Testis (tissue), 3 donors: ENCODE measurements around the gene NKAIN4. TPM values are rescaled to one million over a fixed set of nuclear protein-coding genes. Genes with fewer than 3 reads are reported as not detected.

ENCODE experiments used
- DNase-seq: peaks from one replicate; pipeline ENCODE4 v3.0.0-alpha.2; 2019
- H3K27ac ChIP-seq, 2 donors: fragments of 200-600 bp; sonication (generic); one replicate each; pipeline ENCODE4 v1.5.1; 2019
- H3K27me3 ChIP-seq: fragments of 200-600 bp; sonication (generic); one replicate; pipeline ENCODE4 v1.5.1; 2019
- H3K36me3 ChIP-seq: fragments of 200-600 bp; sonication (generic); one replicate; pipeline ENCODE4 v1.5.1; 2017; ENCODE audit warnings: low read depth; ENCODE audit errors: missing control alignments
- H3K4me1 ChIP-seq: fragments of 200-600 bp; sonication (generic); one replicate; pipeline ENCODE4 v1.5.1; 2019
- H3K4me3 ChIP-seq, 2 donors: fragments of 200-600 bp; sonication (generic); one replicate each; pipeline ENCODE4 v1.5.1; 2017 to 2019
- H3K9me3 ChIP-seq: fragments of 200-600 bp; sonication (generic); one replicate; pipeline ENCODE4 v1.5.1; 2017
- CTCF ChIP-seq, 3 experiments: fragments of 450-650 bp in 2 of 3; fragments of 200-600 bp in 1 of 3; sonication (generic) in 1 of 3; IDR thresholded peaks; one replicate each; pipeline ENCODE4 v1.5.1; 2016 to 2019; ENCODE audit warnings: antibody characterized with exemption in 3 of 3, mild to moderate bottlenecking in 2 of 3, moderate library complexity in 1 of 3
- POLR2A ChIP-seq: fragments of 450-650 bp; IDR thresholded peaks from one replicate; pipeline ENCODE4 v1.6.1; 2017; ENCODE audit warnings: antibody characterized with exemption, mild to moderate bottlenecking, moderate library complexity
- WGBS, 2 donors: methylation state at CpG; one replicate each; pipeline ENCODE4 v1.1.5; 2018; 5-methylcytosine and 5-hydroxymethylcytosine counted together
- intact Hi-C: fragments of 100-400 bp; cut with DNase I; formaldehyde crosslinking; loops from one replicate; pipeline ENCODE4 v1.15.1; 2023; ENCODE audit warnings: low total_unique reads
- polyA plus RNA-seq: library from polyadenylated mRNA; stranded (reverse); fragments of 350-450 nt; fragmentation: Illumina TruSeq; extraction: RNeasy Lipid Tissue Mini Kit (QIAGEN cat#74804); gene quantifications from one replicate; pipeline ENCODE4 v1.2.3, GENCODE V29; 2014; ENCODE audit warnings: low read depth, low replicate concordance; ENCODE audit not compliant: insufficient read depth
- total RNA-seq, 2 donors: library from RNA; depleted of rRNA; stranded (reverse); fragments of >200 nt; gene quantifications; one replicate each; pipeline ENCODE4 v1.2.3, GENCODE V29; 2016

The NKAIN4 gene
- total and polyA plus RNA-seq, 3 donors from 2014 or later, result 3.9 to 6.0 (median 4.7) TPM

DNA sequence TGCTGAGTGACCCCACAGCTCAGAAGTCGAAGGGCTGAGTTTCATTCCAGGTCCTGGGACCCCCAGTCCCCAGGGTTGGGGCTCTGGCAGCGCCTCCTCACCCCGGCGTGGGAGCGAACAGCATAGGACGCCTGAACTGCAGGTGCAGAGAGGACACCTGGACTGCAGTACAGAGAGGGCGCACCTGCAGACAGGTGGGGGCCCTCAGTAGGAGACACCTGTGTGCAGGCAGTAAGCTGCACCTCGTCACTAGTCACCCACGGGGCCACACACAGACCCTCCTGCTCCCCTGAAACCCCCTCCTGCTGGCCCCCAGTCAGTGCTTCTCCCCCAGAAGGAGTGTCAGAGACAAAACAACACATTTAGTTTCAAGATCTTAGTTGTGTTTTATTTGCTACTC lies 8.6 kb upstream of the NKAIN4 start:
- H3K27me3 ChIP-seq, result no peaks in the 10 kb centered on the region
- intact Hi-C loops, result no loop called here
- no peaks in the 10 kb centered on the region for H3K9me3 ChIP-seq
- no peaks in the 10 kb centered on the region for H3K36me3 ChIP-seq
- TF ChIP-seq POLR2A (no peak), CTCF (IDR thresholded peaks at IDR 0.05) (no peak)
- H3K4me3 ChIP-seq, result no peak overlapping the region
- no peak overlapping the region for H3K27ac ChIP-seq
- DNase-seq, result no peak
- H3K4me1 ChIP-seq, result no peaks in the 10 kb centered on the region
- 85 to 88% methylated on average over 9 of the region's 9 CpGs for WGBS, 2 donors

GRCh38 chr20:63261795-63262528 lies 7.7 kb upstream of the NKAIN4 start:
- Histone ChIP-seq H3K27ac (no peak overlapping the region), H3K4me3 (no peak overlapping the region), H3K36me3 (no peaks in the 10 kb centered on the region), H3K9me3 (no peaks in the 10 kb centered on the region), H3K27me3 (no peaks in the 10 kb centered on the region), H3K4me1 (no peaks in the 10 kb centered on the region)
- intact Hi-C loops, result no loop called here
- TF ChIP-seq CTCF (IDR thresholded peaks at IDR 0.05) (no peak), POLR2A (no peak)
- DNase-seq, result no peak
- WGBS, 2 donors, result 72 to 81% methylated on average over 23 to 30 of the region's 30 CpGs

GRCh38 chr20:63261060-63261794 lies 7.0 kb upstream of the NKAIN4 start:
- no peaks in the 10 kb centered on the region for H3K4me1 ChIP-seq
- no peaks in the 10 kb centered on the region for H3K9me3 ChIP-seq
- no peak overlapping the region for H3K4me3 ChIP-seq
- no peak for DNase-seq
- intact Hi-C loops, result no loop called here
- H3K27me3 ChIP-seq, result no peaks in the 10 kb centered on the region
- no peak overlapping the region for H3K27ac ChIP-seq
- WGBS, 2 donors, result 49% methylated on average over 20 to 24 of the region's 25 CpGs
- no peaks in the 10 kb centered on the region for H3K36me3 ChIP-seq
- no peak for TF ChIP-seq POLR2A
- no peak for TF ChIP-seq CTCF (IDR thresholded peaks at IDR 0.05)

- WGBS, 2 donors, result 82 to 93% methylated on average over 11 to 15 of the region's 15 CpGs
- Histone ChIP-seq H3K9me3 (no peaks in the 10 kb centered on the region), H3K4me1 (no peaks in the 10 kb centered on the region), H3K36me3 (no peaks in the 10 kb centered on the region), H3K27ac (no peak overlapping the region), H3K4me3 (no peak overlapping the region), H3K27me3 (no peaks in the 10 kb centered on the region)
- intact Hi-C loops, result no loop called here
- DNase-seq, result no peak
- TF ChIP-seq CTCF (IDR thresholded peaks at IDR 0.05) (no peak), POLR2A (no peak)
These were observed 6.3 kb upstream of the NKAIN4 start for GRCh38 chr20:63260521-63260920.
